NCI-H748 (cell line): ENCODE results near the gene RPUSD1.

Source experiments
- DNase-seq: peaks from one replicate; lab custom pipeline; 2025; ENCODE audit not compliant: unreplicated experiment; lab: John Stamatoyannopoulos, UW

RPUSD1 gene

GRCh38 chr16:799948-800833, 12.0 kb upstream of the RPUSD1 start, which contains the start of gene GNG13:
Gene GNG13 (minus strand): TSS chr16:800734. CDS start chr16:799077, 1,657 bp downstream.
- peak; percentile 7 for DNase-seq

GRCh38 chr16:799111-799947, 11.1 kb upstream of the RPUSD1 start:
- DNase-seq: no peak

GRCh38 chr16:798666-799065, 10.5 kb upstream of the RPUSD1 start:
- no peak for DNase-seq

GRCh38 chr16:797686-798085, 9.5 kb upstream of the RPUSD1 start:
- DNase-seq: no peak

GRCh38 chr16:797120-797420, 8.9 kb upstream of the RPUSD1 start:
- DNase-seq: no peak

- DNase-seq: no peak
Measured at GRCh38 chr16:796296-797119, 8.3 kb upstream of the RPUSD1 start.

GRCh38 chr16:795580-796229, 7.5 kb upstream of the RPUSD1 start:
- DNase-seq: no peak

GRCh38 chr16:794853-795466, 6.8 kb upstream of the RPUSD1 start:
- no peak for DNase-seq

GRCh38 chr16:794091-794822, 6.1 kb upstream of the RPUSD1 start:
- no peak for DNase-seq

- DNase-seq: no peak
Measured at GRCh38 chr16:793414-793813, 5.2 kb upstream of the RPUSD1 start.

- no peak for DNase-seq
Measured at GRCh38 chr16:792221-792995, 4.2 kb upstream of the RPUSD1 start.

GRCh38 chr16:791131-791530, 3.0 kb upstream of the RPUSD1 start:
- no peak for DNase-seq

- DNase-seq: no peak
Measured at GRCh38 chr16:790086-790485, 1.9 kb upstream of the RPUSD1 start.

GRCh38 chr16:789191-789850, 1.1 kb upstream of the RPUSD1 start:
- no peak for DNase-seq

GRCh38 chr16:788399-789126, 382 bp upstream of the RPUSD1 start, which contains the start of gene CHTF18:
Gene CHTF18 (plus strand): TSS chr16:788620. CDS start chr16:788685, 65 bp downstream.
- peak; percentile 85 for DNase-seq

- DNase-seq: peak; percentile 25
Measured at GRCh38 chr16:787321-787966, 737 bp downstream of the RPUSD1 start.
